Liver (tissue), 9 donors: ENCODE data around the gene MALAT1. TPM values are rescaled to one million over a fixed set of nuclear protein-coding genes. Genes with fewer than 3 reads are reported as not detected.

Experiments used
- DNase-seq: peaks from one replicate; pipeline ENCODE4 v3.0.0-alpha.2; 2017; ENCODE audit warnings: low spot score
- H3K27ac ChIP-seq, 2 donors: one replicate each; pipeline ENCODE4 v1.7.0; 2013; ENCODE audit warnings: inconsistent platforms in 2 of 2, low read length in 2 of 2, control low read depth in 1 of 2, low read depth in 1 of 2, mild to moderate bottlenecking in 1 of 2
- H3K27me3 ChIP-seq, 4 donors: one replicate each; pipeline versions ENCODE4 v1.6.1 to v1.7.0; 2013; ENCODE audit warnings: low read length in 3 of 4, inconsistent platforms in 1 of 4, mild to moderate bottlenecking in 1 of 4, moderate library complexity in 1 of 4; ENCODE audit not compliant: control insufficient read depth in 4 of 4, insufficient read depth in 4 of 4
- H3K36me3 ChIP-seq, 4 donors: one replicate each; pipeline versions ENCODE4 v1.6.1 to v1.7.0; 2013; ENCODE audit warnings: low read length in 3 of 4, mild to moderate bottlenecking in 3 of 4, low read depth in 1 of 4, moderate library complexity in 1 of 4; ENCODE audit not compliant: control insufficient read depth in 4 of 4, insufficient read depth in 3 of 4
- H3K4me1 ChIP-seq, 4 donors: one replicate each; pipeline versions ENCODE4 v1.6.1 to v1.7.0; 2013; ENCODE audit warnings: low read length in 3 of 4, mild to moderate bottlenecking in 3 of 4, moderate library complexity in 1 of 4; ENCODE audit not compliant: control insufficient read depth in 4 of 4, insufficient read depth in 4 of 4
- H3K4me3 ChIP-seq, 3 donors: one replicate each; pipeline versions ENCODE4 v1.6.1 to v1.7.0; 2013; ENCODE audit warnings: low read length in 3 of 3, control low read depth in 1 of 3, low read depth in 1 of 3, mild to moderate bottlenecking in 1 of 3
- H3K9ac ChIP-seq, 2 donors: one replicate each; pipeline ENCODE4 v1.7.0; 2013; ENCODE audit warnings: low read length in 2 of 2, mild to moderate bottlenecking in 2 of 2, moderate library complexity in 2 of 2, control low read depth in 1 of 2, low read depth in 1 of 2
- H3K9me3 ChIP-seq, 4 donors: one replicate each; pipeline versions ENCODE4 v1.6.1 to v1.7.0; 2013; ENCODE audit warnings: low read length in 3 of 4; ENCODE audit not compliant: control insufficient read depth in 4 of 4
- ATF3 ChIP-seq: IDR thresholded peaks from 2 replicates; pipeline ENCODE4 v1.6.1; 2016; ENCODE audit warnings: antibody characterized with exemption
- EGR1 ChIP-seq, 2 donors: IDR thresholded peaks; 2 replicates each; pipeline ENCODE4 v1.6.1; 2016 to 2018; ENCODE audit warnings: antibody characterized with exemption in 2 of 2, low read depth in 2 of 2
- FOXA1 ChIP-seq: IDR thresholded peaks from 2 replicates; pipeline ENCODE4 v1.6.1; 2016; ENCODE audit warnings: antibody characterized with exemption
- FOXA2 ChIP-seq: IDR thresholded peaks from 2 replicates; pipeline ENCODE4 v1.6.1; 2016; ENCODE audit warnings: antibody characterized with exemption
- GABPA ChIP-seq, 2 donors: IDR thresholded peaks in 1 of 2; conservative IDR thresholded peaks in 1 of 2; 2 replicates each; pipeline ENCODE4 v1.6.1; 2016; ENCODE audit warnings: antibody characterized with exemption in 2 of 2, mild to moderate bottlenecking in 1 of 2, moderate library complexity in 1 of 2
- HNF4A ChIP-seq, 2 donors: conservative IDR thresholded peaks; 2 replicates each; pipeline ENCODE4 v1.6.1; 2016; ENCODE audit warnings: antibody characterized with exemption in 2 of 2, mild to moderate bottlenecking in 2 of 2
- HNF4G ChIP-seq: IDR thresholded peaks from 2 replicates; pipeline ENCODE4 v1.6.1; 2016; ENCODE audit warnings: antibody characterized with exemption
- JUND ChIP-seq, 2 donors: IDR thresholded peaks; 2 replicates each; pipeline ENCODE4 v1.6.1; 2016; ENCODE audit warnings: antibody characterized with exemption in 2 of 2
- MAX ChIP-seq: IDR thresholded peaks from 2 replicates; pipeline ENCODE4 v1.6.1; 2016; ENCODE audit warnings: antibody characterized with exemption
- NR2F2 ChIP-seq: IDR thresholded peaks from 2 replicates; pipeline ENCODE4 v1.6.1; 2016; ENCODE audit warnings: antibody characterized with exemption
- RAD21 ChIP-seq, 2 donors: IDR thresholded peaks; 2 replicates each; pipeline ENCODE4 v1.6.1; 2016; ENCODE audit warnings: antibody characterized with exemption in 2 of 2, mild to moderate bottlenecking in 2 of 2
- REST ChIP-seq: IDR thresholded peaks from 2 replicates; pipeline ENCODE4 v1.6.1; 2016; ENCODE audit warnings: antibody characterized with exemption, mild to moderate bottlenecking
- RXRA ChIP-seq, 2 donors: IDR thresholded peaks; 2 replicates each; pipeline ENCODE4 v1.6.1; 2017 to 2018; ENCODE audit warnings: antibody characterized with exemption in 2 of 2, mild to moderate bottlenecking in 1 of 2
- SP1 ChIP-seq: IDR thresholded peaks from 2 replicates; pipeline ENCODE4 v1.6.1; 2018; ENCODE audit warnings: antibody characterized with exemption, mild to moderate bottlenecking
- TAF1 ChIP-seq: conservative IDR thresholded peaks from 2 replicates; pipeline ENCODE4 v1.6.1; 2016; ENCODE audit warnings: antibody characterized with exemption, mild to moderate bottlenecking
- YY1 ChIP-seq: IDR thresholded peaks from 2 replicates; pipeline ENCODE4 v1.6.1; 2016; ENCODE audit warnings: antibody characterized with exemption, mild to moderate bottlenecking
- WGBS: extraction: QIAGEN DNeasy Blood & Tissue Kit; methylation state at CpG from one replicate; pipeline ENCODE4 v1.1.7; 2013; 5-methylcytosine and 5-hydroxymethylcytosine counted together
- polyA plus RNA-seq, 2 donors: library from polyadenylated mRNA; stranded (reverse) in 1 of 2; unstranded in 1 of 2; fragments of 200-250 nt in 1 of 2; fragments of >200 nt in 1 of 2; fragmentation: Nextera tagmentation in 1 of 2; extraction: Ambion mirVana in 1 of 2; gene quantifications; one replicate each; pipeline versions ENCODE4 v1.2.1 to v1.2.3, GENCODE V29; 2013 to 2015
- total RNA-seq, 2 donors: library from RNA; depleted of rRNA; stranded (reverse); fragments of >200 nt; gene quantifications; one replicate each; pipeline ENCODE4 v1.2.3, GENCODE V29; 2014
- TF ChIP-seq, protein P1 (sequence below): IDR thresholded peaks from 2 replicates; pipeline ENCODE4 v1.6.1; 2016; ENCODE audit warnings: antibody characterized with exemption
- TF ChIP-seq, protein P2 (sequence below): fragments of 150-350 bp; IDR thresholded peaks from 2 replicates; pipeline ENCODE4 v1.5.1; 2017; ENCODE audit warnings: improper control_type of control experiment, low read depth, low read length; ENCODE audit not compliant: missing input control
- donor health status: healthy.
- donor health status: healthy.
- donor health status: healthy.
- donor health status: healthy.
- donor health status: healthy.

The MALAT1 gene
- total and polyA plus RNA-seq, 4 donors = 11.9 to 8,306 (median 3,778) TPM

- peaks cover 3 to 18% (median 11%) of the 10 kb centered on the region in 4 donors for H3K36me3 ChIP-seq
- H3K27ac ChIP-seq = peak overlapping the region; percentile 74 to 84
- H3K9ac ChIP-seq = peak overlapping the region in 1 of 2 donors; percentile 15
- no peaks in the 10 kb centered on the region for H3K27me3 ChIP-seq
- peak overlapping the region; percentile 50 to 56 (median 51) for H3K4me3 ChIP-seq
- under 1% methylated on average over 78 of the region's 78 CpGs for WGBS
- H3K9me3 ChIP-seq = no peaks in the 10 kb centered on the region
- DNase-seq = peak; percentile 98
- peaks cover 9 to 33% (median 21%) of the 10 kb centered on the region in 4 donors for H3K4me1 ChIP-seq
- TF ChIP-seq FOXA1 (no peak), NR2F2 (no peak), YY1 (no peak), REST (no peak), HNF4G (no peak), GABPA (IDR thresholded peaks at IDR 0.05 in 1 of 2, conservative IDR thresholded peaks at IDR 0.05 in 1 of 2) (peak in 1 of 2 donors; percentile 34), FOXA2 (no peak), MAX (no peak), RXRA (IDR thresholded peaks at IDR 0.05) (no peak), ATF3 (no peak), SP1 (peak; percentile 31), EGR1 (IDR thresholded peaks at IDR 0.05; ENCODE audit: low read depth in 2 of 2) (peak; percentile 55 to 66), TAF1 (no peak), JUND (IDR thresholded peaks at IDR 0.05) (no peak), RAD21 (IDR thresholded peaks at IDR 0.05) (peak; percentile 80 to 83), HNF4A (conservative IDR thresholded peaks at IDR 0.05) (no peak)
- TF ChIP-seq, protein P1, sequence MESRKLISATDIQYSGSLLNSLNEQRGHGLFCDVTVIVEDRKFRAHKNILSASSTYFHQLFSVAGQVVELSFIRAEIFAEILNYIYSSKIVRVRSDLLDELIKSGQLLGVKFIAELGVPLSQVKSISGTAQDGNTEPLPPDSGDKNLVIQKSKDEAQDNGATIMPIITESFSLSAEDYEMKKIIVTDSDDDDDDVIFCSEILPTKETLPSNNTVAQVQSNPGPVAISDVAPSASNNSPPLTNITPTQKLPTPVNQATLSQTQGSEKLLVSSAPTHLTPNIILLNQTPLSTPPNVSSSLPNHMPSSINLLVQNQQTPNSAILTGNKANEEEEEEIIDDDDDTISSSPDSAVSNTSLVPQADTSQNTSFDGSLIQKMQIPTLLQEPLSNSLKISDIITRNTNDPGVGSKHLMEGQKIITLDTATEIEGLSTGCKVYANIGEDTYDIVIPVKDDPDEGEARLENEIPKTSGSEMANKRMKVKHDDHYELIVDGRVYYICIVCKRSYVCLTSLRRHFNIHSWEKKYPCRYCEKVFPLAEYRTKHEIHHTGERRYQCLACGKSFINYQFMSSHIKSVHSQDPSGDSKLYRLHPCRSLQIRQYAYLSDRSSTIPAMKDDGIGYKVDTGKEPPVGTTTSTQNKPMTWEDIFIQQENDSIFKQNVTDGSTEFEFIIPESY = no peak
- TF ChIP-seq, protein P2, sequence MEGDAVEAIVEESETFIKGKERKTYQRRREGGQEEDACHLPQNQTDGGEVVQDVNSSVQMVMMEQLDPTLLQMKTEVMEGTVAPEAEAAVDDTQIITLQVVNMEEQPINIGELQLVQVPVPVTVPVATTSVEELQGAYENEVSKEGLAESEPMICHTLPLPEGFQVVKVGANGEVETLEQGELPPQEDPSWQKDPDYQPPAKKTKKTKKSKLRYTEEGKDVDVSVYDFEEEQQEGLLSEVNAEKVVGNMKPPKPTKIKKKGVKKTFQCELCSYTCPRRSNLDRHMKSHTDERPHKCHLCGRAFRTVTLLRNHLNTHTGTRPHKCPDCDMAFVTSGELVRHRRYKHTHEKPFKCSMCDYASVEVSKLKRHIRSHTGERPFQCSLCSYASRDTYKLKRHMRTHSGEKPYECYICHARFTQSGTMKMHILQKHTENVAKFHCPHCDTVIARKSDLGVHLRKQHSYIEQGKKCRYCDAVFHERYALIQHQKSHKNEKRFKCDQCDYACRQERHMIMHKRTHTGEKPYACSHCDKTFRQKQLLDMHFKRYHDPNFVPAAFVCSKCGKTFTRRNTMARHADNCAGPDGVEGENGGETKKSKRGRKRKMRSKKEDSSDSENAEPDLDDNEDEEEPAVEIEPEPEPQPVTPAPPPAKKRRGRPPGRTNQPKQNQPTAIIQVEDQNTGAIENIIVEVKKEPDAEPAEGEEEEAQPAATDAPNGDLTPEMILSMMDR = peak; percentile 77
These were observed 41.6 kb downstream of the MALAT1 start for GRCh38 chr11:65540290-65541092.
